ENCODE data around the gene PLEKHM2. TPM values are rescaled to one million over a fixed set of nuclear protein-coding genes. Genes with fewer than 3 reads are reported as not detected.

The PLEKHM2 gene
- total RNA-seq, 2 experiments from 2014 or later, result 27.5 to 45.7 TPM

DNA sequence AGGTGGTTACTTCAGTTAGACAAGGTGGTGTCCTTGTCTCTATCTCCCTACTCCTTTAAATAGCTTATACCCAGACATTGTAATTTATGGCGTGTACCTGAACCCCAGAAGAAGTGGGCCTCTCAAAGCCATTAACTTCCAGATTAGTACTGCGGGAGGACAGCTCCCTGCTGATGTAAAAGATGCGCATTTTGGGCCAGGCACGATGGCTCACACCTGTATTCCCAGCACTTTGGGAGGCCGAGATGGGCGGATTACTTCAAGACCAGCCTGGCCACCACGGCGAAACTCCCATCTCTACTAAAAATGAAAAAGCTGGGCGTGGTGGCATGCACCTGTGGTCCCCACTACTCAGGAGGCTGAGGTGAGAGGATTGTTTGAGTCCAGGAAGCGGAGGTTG is 15.0 kb upstream of the PLEKHM2 start:
- no peaks in the 10 kb centered on the region for H3K36me3 ChIP-seq (ENCODE audit: insufficient read depth, low read length)
- ChIA-PET POLR2A (interaction anchor here (1.2 kb wide), 1 partner anchor 9 kb away, joined by 3 read pairs; no protein-coding TSS in a partner anchor), CTCF (ENCODE audit: unreplicated experiment) (no interaction called here)
- H3K4me1 ChIP-seq (ENCODE audit: insufficient read depth, low read length, poor library complexity, severe bottlenecking), result no peaks in the 10 kb centered on the region
- no peak overlapping the region for H3K4me2 ChIP-seq (ENCODE audit: low read length)
- no peak for DNase-seq (ENCODE audit: low spot score)
- no peaks in the 10 kb centered on the region for H3K9me2 ChIP-seq (ENCODE audit: insufficient read depth, low read length)
- TF ChIP-seq, protein P1, sequence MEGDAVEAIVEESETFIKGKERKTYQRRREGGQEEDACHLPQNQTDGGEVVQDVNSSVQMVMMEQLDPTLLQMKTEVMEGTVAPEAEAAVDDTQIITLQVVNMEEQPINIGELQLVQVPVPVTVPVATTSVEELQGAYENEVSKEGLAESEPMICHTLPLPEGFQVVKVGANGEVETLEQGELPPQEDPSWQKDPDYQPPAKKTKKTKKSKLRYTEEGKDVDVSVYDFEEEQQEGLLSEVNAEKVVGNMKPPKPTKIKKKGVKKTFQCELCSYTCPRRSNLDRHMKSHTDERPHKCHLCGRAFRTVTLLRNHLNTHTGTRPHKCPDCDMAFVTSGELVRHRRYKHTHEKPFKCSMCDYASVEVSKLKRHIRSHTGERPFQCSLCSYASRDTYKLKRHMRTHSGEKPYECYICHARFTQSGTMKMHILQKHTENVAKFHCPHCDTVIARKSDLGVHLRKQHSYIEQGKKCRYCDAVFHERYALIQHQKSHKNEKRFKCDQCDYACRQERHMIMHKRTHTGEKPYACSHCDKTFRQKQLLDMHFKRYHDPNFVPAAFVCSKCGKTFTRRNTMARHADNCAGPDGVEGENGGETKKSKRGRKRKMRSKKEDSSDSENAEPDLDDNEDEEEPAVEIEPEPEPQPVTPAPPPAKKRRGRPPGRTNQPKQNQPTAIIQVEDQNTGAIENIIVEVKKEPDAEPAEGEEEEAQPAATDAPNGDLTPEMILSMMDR (conservative IDR thresholded peaks at IDR 0.05; ENCODE audit: low read length), result no peak
- no peak for TF ChIP-seq EZH2phosphoT487 (IDR thresholded peaks at IDR 0.05; ENCODE audit: borderline replicate concordance, low read depth, low read length)
- H2AFZ ChIP-seq (ENCODE audit: low read length), result no peak overlapping the region
- no peak overlapping the region for H3K4me3 ChIP-seq (ENCODE audit: low read depth, low read length, poor library complexity, severe bottlenecking)
- intact Hi-C loops (cut with micrococcal nuclease; ENCODE audit: unreplicated experiment), result no loop called here
- H4K20me1 ChIP-seq (ENCODE audit: insufficient read depth, low read length), result no peaks in the 10 kb centered on the region
- BruUV-seq (replicated peaks), result no TSS peak
- H3K79me2 ChIP-seq (ENCODE audit: insufficient read depth, low read depth, low read length), result no peaks in the 10 kb centered on the region
- H3K9me3 ChIP-seq (ENCODE audit: low read length), result no peaks in the 10 kb centered on the region
- no peak overlapping the region for H3K27ac ChIP-seq (ENCODE audit: low read depth, low read length, poor library complexity, severe bottlenecking)

DNA sequence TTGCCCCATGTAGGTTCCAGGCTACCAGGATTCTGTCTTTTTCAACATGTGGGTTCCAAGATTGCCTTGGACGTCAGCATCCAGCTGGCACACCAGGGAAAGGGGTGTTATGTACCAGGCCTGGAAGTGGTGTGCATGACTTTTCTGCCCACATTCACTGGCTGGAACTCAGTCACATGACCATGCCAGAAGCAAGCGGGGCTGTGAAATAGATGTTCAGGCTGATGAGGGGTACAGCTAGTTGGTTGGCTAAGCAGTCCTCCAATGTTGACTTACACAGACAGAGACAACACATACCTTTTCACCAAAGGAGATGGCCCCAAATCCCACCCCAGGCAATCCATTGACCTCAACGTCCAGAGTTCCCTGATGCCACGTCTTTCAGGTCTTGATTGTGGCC is 14.3 kb upstream of the PLEKHM2 start:
- BruUV-seq (replicated peaks), result no TSS peak
- Histone ChIP-seq H3K9me2 (ENCODE audit: insufficient read depth, low read length) (no peaks in the 10 kb centered on the region), H3K9me3 (ENCODE audit: low read length) (no peaks in the 10 kb centered on the region), H3K4me1 (ENCODE audit: insufficient read depth, low read length, poor library complexity, severe bottlenecking) (no peaks in the 10 kb centered on the region), H2AFZ (ENCODE audit: low read length) (no peak overlapping the region), H3K4me3 (ENCODE audit: low read depth, low read length, poor library complexity, severe bottlenecking) (no peak overlapping the region), H3K4me2 (ENCODE audit: low read length) (no peak overlapping the region), H3K36me3 (ENCODE audit: insufficient read depth, low read length) (no peaks in the 10 kb centered on the region), H3K79me2 (ENCODE audit: insufficient read depth, low read depth, low read length) (no peaks in the 10 kb centered on the region), H4K20me1 (ENCODE audit: insufficient read depth, low read length) (no peaks in the 10 kb centered on the region), H3K27ac (ENCODE audit: low read depth, low read length, poor library complexity, severe bottlenecking) (no peak overlapping the region)
- TF ChIP-seq EZH2phosphoT487 (IDR thresholded peaks at IDR 0.05; ENCODE audit: borderline replicate concordance, low read depth, low read length), result no peak
- TF ChIP-seq, protein P1 (conservative IDR thresholded peaks at IDR 0.05; ENCODE audit: low read length), result no peak
- ChIA-PET CTCF (ENCODE audit: unreplicated experiment) (no interaction called here), POLR2A (no interaction called here)
- no peak for DNase-seq (ENCODE audit: low spot score)
- intact Hi-C loops (cut with micrococcal nuclease; ENCODE audit: unreplicated experiment), result no loop called here

DNA sequence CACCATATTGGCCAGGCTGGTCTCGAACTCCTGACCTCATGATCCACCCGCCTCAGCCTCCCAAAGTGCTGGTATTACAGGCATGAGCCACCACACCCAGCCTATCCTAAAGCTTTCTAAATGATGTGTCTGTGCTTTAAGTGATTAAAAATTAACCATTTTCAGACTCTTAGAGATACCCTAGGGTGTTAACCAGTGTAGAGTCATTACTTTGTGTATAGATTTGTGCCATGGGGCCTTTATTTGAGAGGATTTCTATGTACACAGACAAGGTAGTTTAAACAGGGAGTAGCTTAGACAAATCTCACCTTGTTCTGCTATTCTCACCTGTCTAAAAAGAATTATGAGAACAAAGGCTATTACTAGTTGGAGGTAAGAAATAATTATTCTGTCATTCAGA is 12.7 kb upstream of the PLEKHM2 start:
- no peak overlapping the region for H3K4me2 ChIP-seq (ENCODE audit: low read length)
- H4K20me1 ChIP-seq (ENCODE audit: insufficient read depth, low read length), result no peaks in the 10 kb centered on the region
- H2AFZ ChIP-seq (ENCODE audit: low read length), result no peak overlapping the region
- H3K27ac ChIP-seq (ENCODE audit: low read depth, low read length, poor library complexity, severe bottlenecking), result no peak overlapping the region
- H3K4me3 ChIP-seq (ENCODE audit: low read depth, low read length, poor library complexity, severe bottlenecking), result no peak overlapping the region
- no TSS peak for BruUV-seq (replicated peaks)
- DNase-seq (ENCODE audit: low spot score), result no peak
- intact Hi-C loops (cut with micrococcal nuclease; ENCODE audit: unreplicated experiment), result no loop called here
- no peaks in the 10 kb centered on the region for H3K9me2 ChIP-seq (ENCODE audit: insufficient read depth, low read length)
- no peaks in the 10 kb centered on the region for H3K36me3 ChIP-seq (ENCODE audit: insufficient read depth, low read length)
- no peaks in the 10 kb centered on the region for H3K9me3 ChIP-seq (ENCODE audit: low read length)
- H3K79me2 ChIP-seq (ENCODE audit: insufficient read depth, low read depth, low read length), result no peaks in the 10 kb centered on the region
- H3K4me1 ChIP-seq (ENCODE audit: insufficient read depth, low read length, poor library complexity, severe bottlenecking), result no peaks in the 10 kb centered on the region
- POLR2A ChIA-PET, result interaction anchor here (1.2 kb wide), 1 partner anchor 53 kb away, joined by 3 read pairs; no protein-coding TSS in a partner anchor
- CTCF ChIA-PET (ENCODE audit: unreplicated experiment), result no interaction called here
- TF ChIP-seq, protein P1 (conservative IDR thresholded peaks at IDR 0.05; ENCODE audit: low read length), result no peak
- no peak for TF ChIP-seq EZH2phosphoT487 (IDR thresholded peaks at IDR 0.05; ENCODE audit: borderline replicate concordance, low read depth, low read length)

All from OCI-LY7 (cell line).